OCI-LY3 (cell line): ENCODE results near the gene CACNA1F.

Experiments
- EZH2phosphoT487 ChIP-seq: fragments of 200-600 bp; shearing (Covaris generic); IDR thresholded peaks from 2 replicates; pipeline ENCODE4 v1.6.1; 2018; ENCODE audit warnings: antibody characterized with exemption, mixed run types, low read depth
- TF ChIP-seq, protein P1 (sequence below): fragments of 200-600, 300-600 bp; sonication (generic); IDR thresholded peaks from 2 replicates; pipeline ENCODE4 v1.5.1; 2014; ENCODE audit warnings: antibody characterized with exemption, low read length, low read depth

DNA sequence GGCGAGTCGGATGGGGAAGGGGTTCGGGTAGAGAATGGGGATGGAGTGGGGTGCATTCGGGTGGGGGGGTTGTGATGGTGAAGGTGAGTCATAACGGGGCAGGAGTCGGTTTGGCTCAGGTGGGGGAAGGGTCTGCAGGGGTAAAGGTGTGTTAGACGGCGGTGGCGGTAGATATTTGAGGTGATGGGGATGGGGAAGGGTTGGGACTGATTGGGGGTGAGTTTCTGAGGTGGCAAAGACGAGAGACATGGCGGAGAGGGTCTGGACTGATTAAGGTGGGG, 33.9 kb downstream of the CACNA1F start:
- TF ChIP-seq, protein P1, sequence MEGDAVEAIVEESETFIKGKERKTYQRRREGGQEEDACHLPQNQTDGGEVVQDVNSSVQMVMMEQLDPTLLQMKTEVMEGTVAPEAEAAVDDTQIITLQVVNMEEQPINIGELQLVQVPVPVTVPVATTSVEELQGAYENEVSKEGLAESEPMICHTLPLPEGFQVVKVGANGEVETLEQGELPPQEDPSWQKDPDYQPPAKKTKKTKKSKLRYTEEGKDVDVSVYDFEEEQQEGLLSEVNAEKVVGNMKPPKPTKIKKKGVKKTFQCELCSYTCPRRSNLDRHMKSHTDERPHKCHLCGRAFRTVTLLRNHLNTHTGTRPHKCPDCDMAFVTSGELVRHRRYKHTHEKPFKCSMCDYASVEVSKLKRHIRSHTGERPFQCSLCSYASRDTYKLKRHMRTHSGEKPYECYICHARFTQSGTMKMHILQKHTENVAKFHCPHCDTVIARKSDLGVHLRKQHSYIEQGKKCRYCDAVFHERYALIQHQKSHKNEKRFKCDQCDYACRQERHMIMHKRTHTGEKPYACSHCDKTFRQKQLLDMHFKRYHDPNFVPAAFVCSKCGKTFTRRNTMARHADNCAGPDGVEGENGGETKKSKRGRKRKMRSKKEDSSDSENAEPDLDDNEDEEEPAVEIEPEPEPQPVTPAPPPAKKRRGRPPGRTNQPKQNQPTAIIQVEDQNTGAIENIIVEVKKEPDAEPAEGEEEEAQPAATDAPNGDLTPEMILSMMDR, result no peak
- no peak for TF ChIP-seq EZH2phosphoT487
